ENCODE data around the gene PRTN3.

Gene PRTN3

GRCh38 chr19:803099-803561 is 37.7 kb upstream of the PRTN3 start:
- Histone ChIP-seq H3K36me3 (ENCODE audit: insufficient read depth) (peaks cover 44% of the 10 kb centered on the region; the same call in 1 of the 2 replicates), H3K4me2 (no peak overlapping the region), H3K27me3 (ENCODE audit: insufficient read depth, low read depth) (no peaks in the 10 kb centered on the region), H3K9ac (no peak overlapping the region), H3K27ac (no peak overlapping the region), H3K4me1 (ENCODE audit: low read depth, poor library complexity, severe bottlenecking) (peaks cover 18% of the 10 kb centered on the region), H3K4me3 (IDR thresholded peaks at IDR 0.05; ENCODE audit: insufficient read depth, low read depth, low read length) (no peak overlapping the region), H3K79me2 (ENCODE audit: insufficient read depth, low read depth) (peaks cover 99% of the 10 kb centered on the region), H2AFZ (ENCODE audit: low read depth) (no peak overlapping the region), H4K20me1 (ENCODE audit: insufficient read depth) (peaks cover 53% of the 10 kb centered on the region)
- no peak for TF ChIP-seq CTCF (conservative IDR thresholded peaks at IDR 0.05; ENCODE audit: low read depth, low read length)

GRCh38 chr19:803686-804418 is 36.9 kb upstream of the PRTN3 start:
- no peak overlapping the region for H3K4me2 ChIP-seq
- peaks cover 98% of the 10 kb centered on the region for H3K79me2 ChIP-seq (ENCODE audit: insufficient read depth, low read depth)
- H3K27ac ChIP-seq: no peak overlapping the region
- H3K4me1 ChIP-seq (ENCODE audit: low read depth, poor library complexity, severe bottlenecking): peaks cover 18% of the 10 kb centered on the region
- no peak for TF ChIP-seq CTCF (conservative IDR thresholded peaks at IDR 0.05; ENCODE audit: low read depth, low read length)
- no peak overlapping the region for H2AFZ ChIP-seq (ENCODE audit: low read depth)
- H3K9ac ChIP-seq: no peak overlapping the region
- no peak overlapping the region for H3K4me3 ChIP-seq (IDR thresholded peaks at IDR 0.05; ENCODE audit: insufficient read depth, low read depth, low read length)
- no peaks in the 10 kb centered on the region for H3K27me3 ChIP-seq (ENCODE audit: insufficient read depth, low read depth)
- H3K36me3 ChIP-seq (ENCODE audit: insufficient read depth): peaks cover 44% of the 10 kb centered on the region; the same call in 1 of the 2 replicates
- peaks cover 48% of the 10 kb centered on the region for H4K20me1 ChIP-seq (ENCODE audit: insufficient read depth)

- H3K4me1 ChIP-seq (ENCODE audit: low read depth, poor library complexity, severe bottlenecking): peaks cover 14% of the 10 kb centered on the region
- no peak overlapping the region for H3K9ac ChIP-seq
- H3K4me3 ChIP-seq (IDR thresholded peaks at IDR 0.05; ENCODE audit: insufficient read depth, low read depth, low read length): no peak overlapping the region
- peaks cover 90% of the 10 kb centered on the region for H3K79me2 ChIP-seq (ENCODE audit: insufficient read depth, low read depth)
- H3K27me3 ChIP-seq (ENCODE audit: insufficient read depth, low read depth): no peaks in the 10 kb centered on the region
- no peak overlapping the region for H2AFZ ChIP-seq (ENCODE audit: low read depth)
- H3K27ac ChIP-seq: no peak overlapping the region
- no peak for TF ChIP-seq CTCF (conservative IDR thresholded peaks at IDR 0.05; ENCODE audit: low read depth, low read length)
- no peak overlapping the region for H3K4me2 ChIP-seq
- H4K20me1 ChIP-seq (ENCODE audit: insufficient read depth): peaks cover 40% of the 10 kb centered on the region
- peaks cover 43% of the 10 kb centered on the region; the same call in 1 of the 2 replicates for H3K36me3 ChIP-seq (ENCODE audit: insufficient read depth)
Observed at GRCh38 chr19:804419-805165, 36.2 kb upstream of the PRTN3 start.

GRCh38 chr19:805166-805551 is 35.6 kb upstream of the PRTN3 start:
- H3K27me3 ChIP-seq (ENCODE audit: insufficient read depth, low read depth): no peaks in the 10 kb centered on the region
- no peak overlapping the region for H3K27ac ChIP-seq
- H3K4me1 ChIP-seq (ENCODE audit: low read depth, poor library complexity, severe bottlenecking): peaks cover 8% of the 10 kb centered on the region
- no peak overlapping the region for H2AFZ ChIP-seq (ENCODE audit: low read depth)
- H3K4me2 ChIP-seq: no peak overlapping the region
- TF ChIP-seq CTCF (conservative IDR thresholded peaks at IDR 0.05; ENCODE audit: low read depth, low read length): no peak
- peaks cover 41% of the 10 kb centered on the region; the same call in 1 of the 2 replicates for H3K36me3 ChIP-seq (ENCODE audit: insufficient read depth)
- H3K4me3 ChIP-seq (IDR thresholded peaks at IDR 0.05; ENCODE audit: insufficient read depth, low read depth, low read length): no peak overlapping the region
- no peak overlapping the region for H3K9ac ChIP-seq
- H4K20me1 ChIP-seq (ENCODE audit: insufficient read depth): peaks cover 35% of the 10 kb centered on the region
- H3K79me2 ChIP-seq (ENCODE audit: insufficient read depth, low read depth): peaks cover 88% of the 10 kb centered on the region

Data from KMS-11 (cell line).